HepG2 (cell line): ENCODE data around the gene MAGIX. TPM values are rescaled to one million over a fixed set of nuclear protein-coding genes. Genes with fewer than 3 reads are reported as not detected.

Experiments used
- EED ChIP-seq: sonication (generic); formaldehyde crosslinking; IDR thresholded peaks from 2 replicates; pipeline ENCODE4 v1.5.0; 2020; ENCODE audit warnings: mild to moderate bottlenecking, missing genetic modification reagents
- ELF3 ChIP-seq: IDR thresholded peaks from 2 replicates; pipeline ENCODE4 v1.6.1; 2016; ENCODE audit warnings: missing genetic modification reagents, missing compliant biosample characterization
- HNRNPUL1 ChIP-seq: fragments of 200-400 bp; formaldehyde crosslinking; IDR thresholded peaks from 2 replicates; pipeline ENCODE4 v1.6.1; 2017; ENCODE audit warnings: low read depth, mild to moderate bottlenecking, low read length, moderate library complexity
- JARID2 ChIP-seq: sonication (generic); formaldehyde crosslinking; IDR thresholded peaks from 2 replicates; pipeline ENCODE4 v1.8.1; 2023; ENCODE audit warnings: missing genetic modification reagents, inconsistent platforms; ENCODE audit not compliant: insufficient replicate concordance
- NAIF1 ChIP-seq: sonication (generic); formaldehyde crosslinking; IDR thresholded peaks from 2 replicates; pipeline ENCODE4 v1.5.0; 2020; ENCODE audit warnings: mild to moderate bottlenecking, missing genetic modification reagents, borderline replicate concordance
- NFE2L1 ChIP-seq: sonication (generic); formaldehyde crosslinking; IDR thresholded peaks from 2 replicates; pipeline ENCODE4 v1.4.0; 2020; ENCODE audit warnings: missing genetic modification reagents, mild to moderate bottlenecking, borderline replicate concordance
- NFKBIZ ChIP-seq: IDR thresholded peaks from 2 replicates; pipeline ENCODE4 v1.6.1; 2018; ENCODE audit warnings: missing genetic modification reagents, missing compliant biosample characterization
- SP5 ChIP-seq: IDR thresholded peaks from 2 replicates; pipeline ENCODE4 v1.6.1; 2016; ENCODE audit warnings: low read depth, borderline replicate concordance
- TMF1 ChIP-seq: sonication (generic); formaldehyde crosslinking; IDR thresholded peaks from 2 replicates; pipeline ENCODE4 v1.8.1; 2022; ENCODE audit warnings: low read depth, missing genetic modification reagents
- TSC22D2 ChIP-seq: sonication (generic); formaldehyde crosslinking; IDR thresholded peaks from 2 replicates; pipeline ENCODE4 v1.5.1; 2020; ENCODE audit warnings: missing genetic modification reagents, mild to moderate bottlenecking, borderline replicate concordance
- ZNF20 ChIP-seq: sonication (generic); formaldehyde crosslinking; IDR thresholded peaks from 2 replicates; pipeline ENCODE4 v1.4.0; 2020; ENCODE audit warnings: mild to moderate bottlenecking, moderate library complexity, missing genetic modification reagents
- ZNF326 ChIP-seq: sonication (generic); formaldehyde crosslinking; IDR thresholded peaks from 2 replicates; pipeline ENCODE4 v1.4.0; 2020; ENCODE audit warnings: missing genetic modification reagents, borderline replicate concordance
- ZNF407 ChIP-seq: sonication (generic); formaldehyde crosslinking; IDR thresholded peaks from one replicate; pipeline ENCODE4 v1.5.1; 2020; ENCODE audit warnings: mild to moderate bottlenecking, missing genetic modification reagents; ENCODE audit errors: not compliant biosample characterization
- ZNF484 ChIP-seq: sonication (generic); formaldehyde crosslinking; IDR thresholded peaks from 2 replicates; pipeline ENCODE4 v1.5.1; 2020; ENCODE audit warnings: mild to moderate bottlenecking, low read depth, missing genetic modification reagents, borderline replicate concordance
- ZNF512 ChIP-seq: sonication (generic); formaldehyde crosslinking; IDR thresholded peaks from 2 replicates; pipeline ENCODE4 v1.4.0; 2020; ENCODE audit warnings: mild to moderate bottlenecking, missing genetic modification reagents
- ZNF670 ChIP-seq: sonication (generic); formaldehyde crosslinking; IDR thresholded peaks from 2 replicates; pipeline ENCODE4 v1.8.0; 2022; ENCODE audit warnings: mild to moderate bottlenecking, missing genetic modification reagents, borderline replicate concordance
- polyA plus RNA-seq, 8 experiments: library from polyadenylated mRNA; depleted of rRNA in 3 of 8; stranded (reverse) in 7 of 8; unstranded in 1 of 8; fragments of >200 nt; fragmentation: Illumina TruSeq in 4 of 8; extraction: Trizol in 4 of 8; gene quantifications; 2 replicates each; pipeline versions ENCODE4 v1.2.1 to v1.2.3, GENCODE V29; 2011 to 2016; ENCODE audit warnings: low read depth in 4 of 8, missing spikeins in 1 of 8, mixed read lengths in 1 of 8; ENCODE audit not compliant: insufficient read depth in 1 of 8
- total RNA-seq, 5 experiments: library from RNA; depleted of rRNA; stranded (reverse); fragments of >200 nt; fragmentation: Illumina TruSeq; extraction: Trizol; gene quantifications; 2 replicates each; pipeline ENCODE4 v1.2.3, GENCODE V29; 2016; ENCODE audit warnings: low read depth in 1 of 5
- TF ChIP-seq, protein P1 (sequence below): IDR thresholded peaks from 2 replicates; pipeline ENCODE4 v1.6.1; 2016

MAGIX gene
- total and polyA plus RNA-seq, 2 of the 13 experiments (the other 11 are each of a cell fraction or from before 2014, with no cell fraction given), result 0.63 to 1.2 TPM

GRCh38 chrX:49199906-49200771 lies 37.6 kb downstream of the MAGIX start, which contains the start of gene SYP (continued):
- TF ChIP-seq ZNF20 (CRISPR knock-in tag), result no peak
- no peak for TF ChIP-seq NFE2L1 (CRISPR knock-in tag)
- peak; percentile 92; the same call in 1 of the 2 replicates for TF ChIP-seq TSC22D2 (CRISPR knock-in tag)
- TF ChIP-seq NFKBIZ (CRISPR knock-in tag), result 0 out of 2 replicates have a peak, but pooled peaks have one; percentile 54
- TF ChIP-seq SP5 (CRISPR knock-in tag), result peak; percentile 66
- TF ChIP-seq EED, result no peak
- TF ChIP-seq, protein P1, sequence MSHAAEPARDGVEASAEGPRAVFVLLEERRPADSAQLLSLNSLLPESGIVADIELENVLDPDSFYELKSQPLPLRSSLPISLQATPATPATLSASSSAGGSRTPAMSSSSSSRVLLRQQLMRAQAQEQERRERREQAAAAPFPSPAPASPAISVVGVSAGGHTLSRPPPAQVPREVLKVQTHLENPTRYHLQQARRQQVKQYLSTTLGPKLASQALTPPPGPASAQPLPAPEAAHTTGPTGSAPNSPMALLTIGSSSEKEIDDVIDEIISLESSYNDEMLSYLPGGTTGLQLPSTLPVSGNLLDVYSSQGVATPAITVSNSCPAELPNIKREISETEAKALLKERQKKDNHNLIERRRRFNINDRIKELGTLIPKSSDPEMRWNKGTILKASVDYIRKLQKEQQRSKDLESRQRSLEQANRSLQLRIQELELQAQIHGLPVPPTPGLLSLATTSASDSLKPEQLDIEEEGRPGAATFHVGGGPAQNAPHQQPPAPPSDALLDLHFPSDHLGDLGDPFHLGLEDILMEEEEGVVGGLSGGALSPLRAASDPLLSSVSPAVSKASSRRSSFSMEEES (CRISPR knock-in tag), result peak; percentile 52; the same call in 1 of the 2 replicates
- TF ChIP-seq ZNF670 (CRISPR knock-in tag), result 0 out of 2 replicates have a peak, but pooled peaks have one; percentile 56
- TF ChIP-seq NAIF1 (CRISPR knock-in tag), result no peak
- TF ChIP-seq HNRNPUL1, result no peak
- TF ChIP-seq TMF1 (CRISPR knock-in tag), result peak; percentile 93
- no peak for TF ChIP-seq JARID2 (CRISPR knock-in tag)
- TF ChIP-seq ZNF326 (CRISPR knock-in tag), result no peak
- no peak for TF ChIP-seq ZNF512
- TF ChIP-seq ZNF484, result no peak
- no peak for TF ChIP-seq ZNF407 (CRISPR knock-in tag)
- TF ChIP-seq ELF3 (CRISPR knock-in tag), result peak; percentile 44; the same call in 1 of the 2 replicates
